SK-N-DZ (cell line): ENCODE results near the gene C2CD4C. TPM values are rescaled to one million over a fixed set of nuclear protein-coding genes. Genes with fewer than 3 reads are reported as not detected.
"Not testable (repeated sequence)": the region's sequence is repeated elsewhere in the genome, so short reads cannot be mapped to it uniquely, and the experiment has no call there.

ENCODE experiments used
- DNase-seq: peaks from one replicate; pipeline ENCODE4 v3.0.0-alpha.2; 2015; ENCODE audit warnings: low spot score
- polyA plus RNA-seq, 2 experiments: library from polyadenylated mRNA; depleted of rRNA; stranded (reverse); fragments of >200 nt; gene quantifications; 2 replicates each; pipeline ENCODE4 v1.2.3, GENCODE V29; 2014

Gene C2CD4C
- 8.0 and 11.7 TPM in 2 replicates for polyA plus RNA-seq (2014; cell fraction: cytosol; rRNA removed)
- polyA plus RNA-seq (2014; cell fraction: nucleus; rRNA removed), result 26.7 and 31.2 TPM in 2 replicates

GRCh38 chr19:408902-409515, at the start of gene C2CD4C:
C2CD4C (minus strand) TSS chr19:409147; CDS start chr19:408361, 786 bp downstream.
- DNase-seq, result no peak

GRCh38 chr19:458091-459042, 49.4 kb upstream of the C2CD4C start:
- no peak for DNase-seq

GRCh38 chr19:457636-458035, 48.7 kb upstream of the C2CD4C start:
- no peak for DNase-seq

- no peak for DNase-seq
Measured at GRCh38 chr19:456547-457110, 47.7 kb upstream of the C2CD4C start.

- no peak for DNase-seq
Measured at GRCh38 chr19:455851-456546, 47.1 kb upstream of the C2CD4C start.

GRCh38 chr19:455031-455705, 46.2 kb upstream of the C2CD4C start:
- DNase-seq, result no peak

GRCh38 chr19:453606-454005, 44.7 kb upstream of the C2CD4C start:
- DNase-seq, result no peak

GRCh38 chr19:452829-453228, 43.9 kb upstream of the C2CD4C start:
- no peak for DNase-seq

- DNase-seq, result not testable (repeated sequence)
Measured at GRCh38 chr19:450912-451481, 42.0 kb upstream of the C2CD4C start.

GRCh38 chr19:449916-450315, 41.0 kb upstream of the C2CD4C start:
- no peak for DNase-seq

GRCh38 chr19:447816-448560, 39.0 kb upstream of the C2CD4C start:
- peak; percentile 77 for DNase-seq

- DNase-seq, result no peak
Measured at GRCh38 chr19:447064-447426, 38.1 kb upstream of the C2CD4C start.

GRCh38 chr19:444677-445210, 35.8 kb upstream of the C2CD4C start:
- no peak for DNase-seq

GRCh38 chr19:443005-443404, 34.1 kb upstream of the C2CD4C start:
- no peak for DNase-seq

GRCh38 chr19:442085-442484, 33.1 kb upstream of the C2CD4C start:
- no peak for DNase-seq

- no peak for DNase-seq
Measured at GRCh38 chr19:441213-441836, 32.4 kb upstream of the C2CD4C start.

GRCh38 chr19:440391-441212, 31.7 kb upstream of the C2CD4C start:
- DNase-seq, result no peak

GRCh38 chr19:439167-439900, 30.4 kb upstream of the C2CD4C start:
- no peak for DNase-seq
